NCI-H2029 treated with DMSO at 0.1 percent for 48 hours (cell line): ENCODE data around the gene CTNNA3.

Experiments
- DNase-seq: peaks from one replicate; lab custom pipeline; 2025; lab: John Stamatoyannopoulos, UW

Gene CTNNA3

DNA sequence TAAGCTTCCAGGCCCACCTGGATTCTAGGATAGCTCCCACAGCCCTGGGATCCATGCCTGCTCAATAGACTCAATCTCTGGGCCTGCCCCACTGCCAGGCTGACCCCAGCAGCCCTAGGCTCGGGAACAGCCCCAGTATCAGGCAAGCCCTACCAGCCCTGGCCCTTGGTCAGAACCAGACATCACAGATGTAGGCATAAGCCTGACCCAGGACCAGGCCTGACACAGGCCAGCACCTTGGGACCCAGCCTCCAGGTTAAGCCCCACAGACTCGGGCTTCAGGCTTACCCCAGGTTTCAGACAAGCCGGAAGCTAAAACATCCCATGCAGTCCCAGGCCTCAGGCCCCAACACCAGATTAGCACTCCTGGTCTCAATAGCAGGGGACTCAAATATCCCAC, 1046.4 kb downstream of the CTNNA3 start:
- no peak for DNase-seq

DNA sequence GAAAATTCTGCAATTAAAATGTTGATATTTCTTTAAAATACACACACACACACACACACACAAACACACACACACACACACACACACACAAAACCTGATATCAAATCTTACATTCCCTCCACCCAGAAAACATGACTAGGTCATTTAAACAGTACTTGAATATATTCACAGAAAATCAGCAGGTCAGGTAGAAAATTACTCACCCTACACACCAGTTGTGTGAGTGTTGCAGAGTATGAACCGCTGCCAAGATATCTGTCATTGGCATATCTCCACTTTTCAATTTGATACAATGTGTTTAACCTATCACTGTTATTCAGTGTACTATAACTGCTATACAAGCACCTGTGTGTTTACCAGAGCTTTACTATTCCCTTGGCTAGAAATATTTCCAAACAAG, 1053.8 kb downstream of the CTNNA3 start:
- DNase-seq = no peak

GRCh38 chr10:66639371-66639770, 1056.6 kb downstream of the CTNNA3 start:
- no peak for DNase-seq

GRCh38 chr10:66637273-66638036, 1058.5 kb downstream of the CTNNA3 start:
- DNase-seq = no peak

GRCh38 chr10:66629996-66630395, 1066.0 kb downstream of the CTNNA3 start:
- DNase-seq = no peak

DNA sequence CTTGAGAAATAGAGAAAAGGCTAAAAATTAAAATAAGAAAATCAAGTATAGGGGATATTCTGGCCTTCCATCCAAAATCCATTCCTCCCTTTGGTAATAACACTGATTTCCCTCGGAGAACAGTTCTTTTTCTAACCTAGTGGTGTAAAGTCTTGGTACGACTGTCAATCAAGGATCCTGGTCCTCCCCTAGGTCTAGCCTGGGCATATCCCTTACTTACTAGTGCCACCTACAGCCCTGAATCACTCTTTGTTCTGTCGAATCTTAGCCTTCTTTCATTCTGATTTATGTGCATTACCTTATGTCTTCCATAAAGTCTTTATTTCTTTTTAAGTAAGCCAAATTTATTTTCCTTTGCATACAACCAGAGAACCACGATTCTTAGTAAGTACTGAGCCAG, 1068.8 kb downstream of the CTNNA3 start:
- no peak for DNase-seq

DNA sequence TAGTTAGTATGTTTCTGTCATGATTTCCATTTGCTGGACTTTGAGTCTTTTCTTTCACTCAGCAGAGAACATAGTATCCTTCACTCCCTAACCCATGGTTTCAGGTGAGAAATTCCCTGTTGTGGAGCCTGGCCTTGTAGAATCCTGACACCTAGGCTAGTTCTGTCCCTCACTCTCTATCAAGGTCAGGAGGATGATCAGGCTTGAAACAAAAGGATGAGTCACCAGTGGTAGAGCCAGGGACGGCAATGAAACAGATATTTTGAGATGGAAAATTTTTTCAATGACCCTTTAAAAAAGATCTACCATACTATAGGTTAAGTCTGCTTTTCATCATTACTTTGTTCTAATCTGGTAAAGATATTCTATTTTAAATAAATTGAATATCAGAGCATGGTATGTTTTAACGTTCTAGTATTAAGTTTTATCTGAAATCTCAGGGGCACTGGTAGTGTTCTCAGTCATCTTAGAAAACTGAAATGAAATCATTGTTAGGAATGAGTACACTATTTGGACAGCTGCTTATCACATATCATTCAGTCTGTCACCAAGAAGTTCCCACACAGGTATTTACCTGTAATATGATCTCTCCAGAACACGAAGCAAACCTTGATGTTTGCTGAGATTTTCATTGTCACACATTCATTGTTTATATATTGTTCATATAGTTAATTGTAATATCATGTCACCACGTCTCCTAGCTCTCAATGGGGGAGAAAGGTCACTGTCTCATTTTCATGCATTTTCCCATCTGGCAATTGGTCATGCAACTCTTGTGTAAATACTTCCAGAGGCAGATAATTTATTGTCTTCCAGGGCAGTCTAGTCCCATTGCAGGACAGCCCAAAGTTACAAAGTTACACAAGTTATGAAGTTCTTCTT, 1070.0 kb downstream of the CTNNA3 start:
- DNase-seq = no peak

GRCh38 chr10:66622050-66622449, 1073.9 kb downstream of the CTNNA3 start:
- no peak for DNase-seq

GRCh38 chr10:66604195-66604594, 1091.8 kb downstream of the CTNNA3 start:
- no peak for DNase-seq

DNA sequence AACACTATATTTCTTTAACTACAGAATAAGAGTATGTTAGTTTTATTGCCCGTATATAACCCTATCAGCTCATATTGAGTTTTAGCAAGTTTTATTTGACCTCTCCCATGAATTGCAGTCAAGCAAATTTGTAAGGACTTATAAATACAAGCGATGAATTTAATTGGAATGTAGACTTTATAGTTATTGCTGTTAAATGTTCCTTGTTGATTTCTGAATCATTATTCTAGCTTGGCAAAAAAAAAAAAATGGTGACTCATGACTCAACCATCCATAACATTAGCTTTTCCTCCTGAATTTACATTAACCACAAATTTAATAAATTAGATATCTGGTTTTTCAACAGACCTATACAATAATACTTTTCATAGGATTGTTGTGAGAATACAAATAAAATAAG, 1104.1 kb downstream of the CTNNA3 start:
- no peak for DNase-seq

DNA sequence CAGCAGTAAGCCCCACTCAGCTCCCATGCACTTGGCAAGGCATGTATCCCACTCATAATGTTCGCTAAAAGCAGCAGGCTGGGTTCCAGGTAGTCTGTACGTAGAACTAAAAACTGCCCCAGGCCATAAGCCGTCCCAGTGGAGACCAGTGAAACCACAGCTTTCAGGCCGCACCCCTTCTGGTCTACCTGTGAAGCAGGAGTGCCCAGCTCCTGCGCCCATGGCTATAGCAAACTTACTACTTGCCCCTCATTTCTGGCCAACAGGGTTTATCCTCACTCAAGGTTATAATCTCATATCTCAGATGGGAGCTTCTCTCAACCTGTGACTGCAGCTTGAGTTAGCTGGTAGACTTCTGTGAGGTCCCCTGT, 1108.3 kb downstream of the CTNNA3 start:
- DNase-seq = no peak

GRCh38 chr10:66586897-66587679, 1108.9 kb downstream of the CTNNA3 start:
- no peak for DNase-seq

GRCh38 chr10:66586073-66586472, 1109.9 kb downstream of the CTNNA3 start:
- DNase-seq = no peak

- DNase-seq = no peak
Measured at GRCh38 chr10:66575251-66575855, 1120.6 kb downstream of the CTNNA3 start.

DNA sequence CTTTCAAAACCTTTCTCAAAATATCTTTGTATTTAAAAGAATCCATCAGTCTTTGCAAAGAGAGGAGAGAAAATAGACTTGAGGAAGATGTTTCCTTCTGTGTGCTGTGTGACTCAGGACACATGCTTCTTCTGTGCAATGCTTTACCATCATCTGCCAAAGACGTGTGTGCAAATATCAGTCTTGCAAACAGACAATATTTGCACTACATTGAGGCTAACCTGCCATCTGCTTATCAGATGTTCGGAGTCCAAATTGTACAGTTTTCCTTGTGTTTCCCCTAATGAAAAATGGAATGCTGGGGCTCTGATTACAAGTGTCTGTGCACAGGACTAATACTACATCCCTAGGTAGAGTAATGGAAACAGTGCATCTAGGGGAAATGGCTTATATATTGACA, 1123.3 kb downstream of the CTNNA3 start:
- DNase-seq = no peak

GRCh38 chr10:66565999-66566398, 1130.0 kb downstream of the CTNNA3 start:
- no peak for DNase-seq

DNA sequence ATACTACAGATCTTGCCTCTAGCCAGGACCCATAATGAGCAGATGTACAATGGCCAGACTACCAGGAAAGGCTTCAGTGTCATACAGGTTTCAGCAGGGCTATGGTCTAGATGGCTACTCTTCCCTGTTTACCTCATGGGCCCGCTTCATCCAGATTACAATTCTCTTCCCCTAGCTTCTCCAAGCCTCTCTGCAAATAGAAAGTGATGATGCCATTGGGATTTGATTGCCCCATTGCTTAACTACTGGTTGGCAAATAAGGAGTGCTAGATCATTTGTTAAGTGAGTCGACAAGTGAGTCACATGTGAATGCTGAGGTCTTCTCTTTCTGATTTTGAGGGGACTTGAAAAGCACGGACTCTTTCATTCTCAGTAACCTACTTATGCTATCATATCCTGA, 1131.7 kb downstream of the CTNNA3 start:
- no peak for DNase-seq

- no peak for DNase-seq
Measured at GRCh38 chr10:66555061-66555460, 1140.9 kb downstream of the CTNNA3 start.

DNA sequence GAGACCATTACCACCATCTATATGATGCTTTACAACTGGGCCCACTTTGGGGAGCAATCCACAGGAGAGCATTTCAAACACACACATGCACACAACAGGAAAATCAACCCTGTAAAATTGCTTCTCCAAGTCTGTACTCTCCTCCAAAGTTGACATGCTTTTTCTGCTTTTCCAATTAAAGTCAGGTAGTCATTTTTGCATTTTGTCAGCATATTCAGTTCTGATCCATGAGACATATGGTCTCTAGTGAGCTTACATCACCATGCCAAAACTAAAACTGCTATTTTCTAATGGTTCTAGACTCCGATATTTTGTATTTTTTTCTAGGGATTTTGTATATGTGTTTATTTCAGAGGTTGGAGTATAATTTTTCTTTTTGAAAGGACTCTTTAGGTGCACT, 1143.7 kb downstream of the CTNNA3 start:
- no peak for DNase-seq

DNA sequence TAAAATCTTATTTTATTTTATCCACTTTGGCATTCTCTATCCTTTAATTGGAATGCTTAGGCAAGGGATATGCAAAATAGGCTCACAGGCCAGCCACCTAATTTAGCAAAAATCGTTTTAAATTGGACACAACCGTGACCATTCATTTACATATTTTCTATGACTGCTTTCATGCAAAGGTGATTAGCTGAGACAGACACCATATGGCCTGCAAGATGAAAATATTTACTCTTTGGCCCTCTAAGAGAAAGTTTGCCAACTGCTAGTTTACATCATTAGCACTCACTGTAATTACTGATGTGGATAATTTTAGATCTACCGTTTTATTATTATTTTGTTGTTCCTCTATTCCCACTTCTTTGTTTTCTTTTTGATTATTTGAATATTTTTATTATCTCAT, 1145.6 kb downstream of the CTNNA3 start:
- no peak for DNase-seq

DNA sequence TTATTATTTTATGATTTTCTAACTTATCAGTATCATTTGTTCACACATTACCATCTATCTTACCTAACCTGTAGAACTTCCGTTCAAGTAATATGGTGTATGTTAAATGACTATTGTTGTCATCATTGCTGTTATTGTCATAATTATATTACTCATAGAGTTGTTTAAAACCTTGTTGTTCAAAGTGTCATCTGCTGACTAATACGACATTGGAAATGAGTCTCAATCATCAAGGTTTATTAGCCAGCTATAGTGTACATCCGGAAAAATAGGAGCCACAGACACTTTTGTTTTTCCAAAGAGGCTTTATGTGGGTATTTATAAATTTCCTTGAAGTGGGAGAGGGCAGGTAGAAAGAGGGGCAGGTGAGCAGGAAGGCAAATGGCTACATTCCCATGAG, 1157.1 kb downstream of the CTNNA3 start:
- no peak for DNase-seq

- DNase-seq = no peak
Measured at GRCh38 chr10:66538371-66538770, 1157.6 kb downstream of the CTNNA3 start.
